ENCODE measurements around the gene FA2H. TPM values are rescaled to one million over a fixed set of nuclear protein-coding genes. Genes with fewer than 3 reads are reported as not detected.

The FA2H gene
- total and polyA plus RNA-seq, 2 of the 13 experiments (the other 11 are each of a cell fraction or from before 2014, with no cell fraction given), result 0.20 TPM; not detected in 1

- TF ChIP-seq ZNF609 (CRISPR knock-in tag; IDR thresholded peaks at IDR 0.05; ENCODE audit: borderline replicate concordance) (no peak), TOPORS (CRISPR knock-in tag; IDR thresholded peaks at IDR 0.05) (0 out of 2 replicates have a peak, but pooled peaks have one; percentile 46), GATAD2A (CRISPR knock-in tag; IDR thresholded peaks at IDR 0.05) (peak; percentile 77), ZSCAN30 (CRISPR knock-in tag; IDR thresholded peaks at IDR 0.05) (no peak), BCL3 (CRISPR knock-in tag; IDR thresholded peaks at IDR 0.05) (no peak), FOSL2 (CRISPR knock-in tag; IDR thresholded peaks at IDR 0.05) (peak; percentile 64), HNRNPUL1 (IDR thresholded peaks at IDR 0.05; ENCODE audit: low read depth, low read length) (no peak), ZNF234 (CRISPR knock-in tag; conservative IDR thresholded peaks at IDR 0.05) (no peak), XBP1 (CRISPR knock-in tag; IDR thresholded peaks at IDR 0.05) (no peak), MATR3 (CRISPR knock-in tag; IDR thresholded peaks at IDR 0.05) (no peak), ZUFSP (CRISPR knock-in tag; IDR thresholded peaks at IDR 0.05; ENCODE audit: borderline replicate concordance) (no peak), ARID4A (CRISPR knock-in tag; IDR thresholded peaks at IDR 0.05; ENCODE audit: borderline replicate concordance) (peak; percentile 52; the same call in 1 of the 2 replicates), ZBTB3 (CRISPR knock-in tag; IDR thresholded peaks at IDR 0.05; ENCODE audit: borderline replicate concordance, low read depth) (peak; percentile 74; the same call in 1 of the 2 replicates), IKZF5 (CRISPR knock-in tag; IDR thresholded peaks at IDR 0.05) (peak; percentile 82; the same call in 1 of the 2 replicates), FOXK2 (IDR thresholded peaks at IDR 0.05) (no peak)
Observed at GRCh38 chr16:74813109-74813641, 38.6 kb upstream of the FA2H start (continued).
